Frontal cortex (tissue), 4 donors: Measurements from ENCODE around the gene FGGY. TPM values are rescaled to one million over a fixed set of nuclear protein-coding genes. Genes with fewer than 3 reads are reported as not detected.

ENCODE experiments used
- DNase-seq, 2 donors: peaks; one replicate each; pipeline ENCODE4 v3.0.0; 2012; ENCODE audit warnings: low spot score in 2 of 2
- FAIRE-seq: peaks from 2 replicates; lab custom pipeline; 2012; peaks lifted over from hg19 to GRCh38; lab: Jason Lieb, UNC
- total RNA-seq: library from RNA; depleted of rRNA; stranded (reverse); fragments of >200 nt; gene quantifications from one replicate; pipeline ENCODE4 v1.2.3, GENCODE V29; 2014
- donor health status: control.
- donor health status: control.
- donor health status: control.

The FGGY gene
- total RNA-seq, 1 donor from 2014 or later = 27.3 TPM

GRCh38 chr1:59427784-59428183, 130.9 kb downstream of the FGGY start:
- FAIRE-seq = no peak
- no peak for DNase-seq

- FAIRE-seq = no peak
- no peak for DNase-seq
Measured at GRCh38 chr1:59428828-59429227, 131.9 kb downstream of the FGGY start.

GRCh38 chr1:59429656-59430055, 132.8 kb downstream of the FGGY start:
- no peak for FAIRE-seq
- DNase-seq = no peak

- FAIRE-seq (no peak), DNase-seq (no peak)
Measured at GRCh38 chr1:59431566-59432294, 134.8 kb downstream of the FGGY start.

- FAIRE-seq = no peak
Measured at GRCh38 chr1:59432531-59433439, 135.9 kb downstream of the FGGY start.

GRCh38 chr1:59433440-59433813, 136.5 kb downstream of the FGGY start:
- DNase-seq = no peak
- FAIRE-seq = no peak

More at GRCh38 chr1:59432531-59433439, 135.9 kb downstream of the FGGY start:
- DNase-seq = no peak

- FAIRE-seq (no peak), DNase-seq (no peak)
Measured at GRCh38 chr1:59434336-59434735, 137.4 kb downstream of the FGGY start.

- FAIRE-seq (no peak), DNase-seq (no peak)
Measured at GRCh38 chr1:59436637-59437036, 139.7 kb downstream of the FGGY start.

GRCh38 chr1:59438058-59438560, 141.2 kb downstream of the FGGY start:
- DNase-seq (no peak), FAIRE-seq (no peak)

GRCh38 chr1:59442492-59442891, 145.6 kb downstream of the FGGY start:
- no peak for DNase-seq
- no peak for FAIRE-seq

GRCh38 chr1:59443310-59443709, 146.4 kb downstream of the FGGY start:
- FAIRE-seq (no peak), DNase-seq (no peak)

GRCh38 chr1:59444520-59444919, 147.6 kb downstream of the FGGY start:
- DNase-seq = no peak
- FAIRE-seq = no peak

- DNase-seq (no peak), FAIRE-seq (no peak)
Measured at GRCh38 chr1:59445040-59445439, 148.1 kb downstream of the FGGY start.

GRCh38 chr1:59446257-59446901, 149.5 kb downstream of the FGGY start:
- no peak for DNase-seq
- FAIRE-seq = no peak

GRCh38 chr1:59452026-59452425, 155.1 kb downstream of the FGGY start:
- DNase-seq (no peak), FAIRE-seq (no peak)

GRCh38 chr1:59452559-59452958, 155.7 kb downstream of the FGGY start:
- DNase-seq (no peak), FAIRE-seq (no peak)

- no peak for DNase-seq
- FAIRE-seq = no peak
Measured at GRCh38 chr1:59453297-59453968, 156.5 kb downstream of the FGGY start.

- no peak for DNase-seq
- FAIRE-seq = no peak
Measured at GRCh38 chr1:59455206-59455605, 158.3 kb downstream of the FGGY start.

- no peak for FAIRE-seq
- no peak for DNase-seq
Measured at GRCh38 chr1:59457786-59458185, 160.9 kb downstream of the FGGY start.

GRCh38 chr1:59458884-59459283, 162.0 kb downstream of the FGGY start:
- DNase-seq (no peak), FAIRE-seq (no peak)
